Pulmonary artery endothelial cell (primary cell): ENCODE measurements around the gene HJURP. TPM values are rescaled to one million over a fixed set of nuclear protein-coding genes. Genes with fewer than 3 reads are reported as not detected.

Experiments used
- DNase-seq: peaks from one replicate; pipeline ENCODE4 v3.0.0-alpha.2; 2011; ENCODE audit warnings: low read depth, low spot score
- total RNA-seq: library from RNA; depleted of rRNA; stranded (reverse); fragments of >200 nt; gene quantifications from 2 replicates; pipeline ENCODE4 v1.2.3, GENCODE V29; 2014

HJURP gene
- total RNA-seq, 1 donor from 2014 or later, result 13.1 TPM

DNA sequence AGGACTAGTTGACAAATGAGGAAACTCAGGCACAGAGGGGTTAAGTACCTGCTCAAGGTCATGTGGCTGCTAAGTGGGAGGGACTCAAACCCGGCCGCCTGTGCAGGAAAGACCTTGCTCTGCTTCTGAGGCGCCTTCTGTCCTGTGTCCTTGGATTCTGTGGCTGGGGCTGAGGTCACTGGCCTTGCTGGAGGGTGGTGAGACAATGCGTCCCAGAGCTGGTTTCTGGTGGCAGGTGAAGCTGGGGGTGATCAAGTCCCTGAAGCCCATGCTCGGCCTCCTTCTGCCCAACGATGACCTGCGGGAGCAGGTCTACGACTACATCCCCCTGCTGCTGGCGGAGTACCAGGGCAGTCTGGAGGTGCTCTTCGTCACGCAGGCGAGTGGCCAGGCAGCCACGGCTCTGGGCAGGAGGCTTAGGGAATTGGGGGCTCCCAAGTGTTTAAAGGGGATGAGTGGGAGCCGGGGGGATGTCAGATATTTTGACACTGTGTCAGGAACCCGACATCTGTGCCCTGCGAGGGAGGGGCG is 60.1 kb downstream of the HJURP start:
- no peak for DNase-seq

- DNase-seq, result no peak
Observed at GRCh38 chr2:233793465-233794127, 60.7 kb downstream of the HJURP start.

DNA sequence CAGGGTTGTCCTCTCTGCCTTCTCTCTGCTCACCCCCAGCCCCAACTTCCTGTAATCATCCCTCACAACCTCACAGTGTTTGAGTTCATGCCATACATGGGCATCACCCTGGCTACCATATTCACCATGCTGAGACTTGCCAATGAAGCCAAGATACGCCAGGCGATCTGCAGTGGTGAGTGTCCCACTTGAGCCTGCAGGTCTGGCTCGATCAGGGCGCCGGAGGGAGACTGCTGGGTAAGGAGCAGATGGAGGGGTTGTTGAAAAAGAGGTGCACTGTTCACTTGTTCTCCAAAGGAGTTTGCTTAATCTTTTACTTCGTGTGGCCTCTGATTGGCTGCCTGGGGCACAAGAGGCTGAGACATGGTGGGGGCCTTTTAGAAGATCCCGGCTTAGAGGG is 61.6 kb downstream of the HJURP start:
- DNase-seq, result no peak

DNA sequence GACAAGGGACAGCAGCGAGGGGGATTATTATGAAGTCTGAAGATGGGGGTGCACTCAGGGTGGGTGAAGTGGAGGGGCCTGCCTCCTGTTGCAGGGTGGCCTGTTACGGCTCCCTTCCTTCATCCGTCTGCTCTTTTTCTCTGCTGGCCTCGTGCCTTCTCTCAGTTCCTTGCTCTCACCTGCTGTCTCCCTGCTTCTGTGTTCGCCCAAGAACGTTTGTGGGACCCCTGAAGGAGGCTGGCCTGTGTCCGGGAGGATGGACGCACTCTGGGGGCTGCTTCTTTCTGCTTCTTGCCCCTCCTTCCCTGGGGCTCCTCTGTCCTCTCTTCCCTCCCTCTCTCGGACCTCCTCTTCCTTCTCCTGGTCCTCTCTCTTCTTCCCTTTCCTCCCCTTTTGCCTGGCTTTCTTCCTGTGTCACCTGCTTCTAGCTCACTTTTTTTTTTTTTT is 62.4 kb downstream of the HJURP start:
- no peak for DNase-seq

DNA sequence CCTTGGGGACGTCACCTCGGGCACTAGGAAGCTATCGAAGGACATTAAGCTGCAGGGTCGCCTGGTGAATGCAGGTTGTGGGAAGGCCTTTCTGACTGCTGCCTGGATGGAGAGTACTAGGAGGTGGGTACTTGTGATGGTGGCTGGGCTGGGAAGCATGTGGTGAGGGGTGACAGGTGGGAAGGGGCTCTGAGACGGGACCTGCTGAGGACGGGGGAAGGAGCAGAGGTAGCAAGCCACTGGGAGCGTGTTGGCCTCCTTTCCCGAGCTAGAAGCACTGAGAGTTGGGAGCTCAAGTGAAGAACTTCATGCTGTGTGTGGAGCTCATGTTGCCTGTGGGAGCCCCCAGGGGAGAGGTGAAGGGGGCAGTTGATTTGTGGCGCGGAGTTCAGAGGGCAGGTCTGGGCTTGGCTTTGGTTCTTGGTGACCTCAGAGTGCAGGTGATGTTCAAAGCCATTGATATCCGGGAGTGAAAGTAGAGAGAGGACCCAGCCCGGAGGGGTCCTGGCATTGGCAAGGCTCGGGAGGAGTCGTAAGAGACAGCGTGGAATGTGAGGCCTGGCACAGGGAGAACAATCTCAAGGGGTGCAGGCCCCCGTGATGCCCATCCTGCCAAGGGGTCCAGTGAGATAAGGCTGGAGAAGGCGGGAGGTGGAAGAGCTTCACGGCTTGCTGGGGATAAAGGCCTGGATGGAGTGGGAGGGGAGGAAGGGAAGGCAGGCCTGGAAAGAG is 63.0 kb downstream of the HJURP start:
- DNase-seq, result no peak

- DNase-seq, result no peak
Observed at GRCh38 chr2:233789554-233789953, 64.8 kb downstream of the HJURP start.

Other genes with a start within 250 kb of the HJURP start
- not detected in 2 replicates for gene UGT1A8, start 236.9 kb downstream of the HJURP start, total RNA-seq
- not detected in 2 replicates for gene UGT1A10, start 218.1 kb downstream of the HJURP start, total RNA-seq
- gene UGT1A9, start 182.6 kb downstream of the HJURP start, total RNA-seq, result not detected in 2 replicates
- not detected in 2 replicates for gene UGT1A7, start 172.6 kb downstream of the HJURP start, total RNA-seq
- gene UGT1A6, start 161.6 kb downstream of the HJURP start, total RNA-seq, result not detected in 2 replicates
- gene UGT1A5, start 141.6 kb downstream of the HJURP start, total RNA-seq, result not detected in 2 replicates
- not detected in 2 replicates for gene UGT1A4, start 135.8 kb downstream of the HJURP start, total RNA-seq
- not detected in 2 replicates for gene UGT1A3, start 125.5 kb downstream of the HJURP start, total RNA-seq
- gene UGT1A1, start 94.3 kb downstream of the HJURP start, total RNA-seq, result not detected in 2 replicates
- not detected in 2 replicates for gene MROH2A, start 76.2 kb downstream of the HJURP start, total RNA-seq
- not detected in 2 replicates for gene TRPM8, start 62.8 kb upstream of the HJURP start, total RNA-seq
- not detected in 2 replicates for gene SPP2, start 196.2 kb upstream of the HJURP start, total RNA-seq